ENCODE measurements around the gene PHB1.
A peak's percentile ranks its signal among the peaks of the same experiment; 100 is the strongest.
"Not testable (repeated sequence)": the region's sequence is repeated elsewhere in the genome, so short reads cannot be mapped to it uniquely, and the experiment has no call there.

Gene PHB1

DNA sequence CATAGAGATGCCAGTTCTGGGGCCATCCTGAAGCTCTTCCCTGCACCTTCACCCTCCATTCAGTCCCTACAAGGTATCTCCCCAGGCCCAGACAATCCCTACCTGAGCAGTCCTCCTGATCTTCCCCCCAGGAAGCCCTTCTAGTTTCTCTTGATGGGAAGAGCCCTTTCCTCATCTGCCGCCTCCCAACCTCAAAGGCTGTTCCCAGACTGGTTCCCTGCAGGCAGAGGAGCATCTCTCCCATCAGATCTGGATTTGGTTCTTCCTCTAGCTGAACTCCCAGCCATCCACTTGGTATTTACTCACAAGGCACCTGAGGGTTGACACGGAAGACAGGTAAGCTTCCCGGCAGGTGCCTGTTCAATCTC lies 24.6 kb upstream of the PHB1 start:
- ATAC-seq, result no peak

DNA sequence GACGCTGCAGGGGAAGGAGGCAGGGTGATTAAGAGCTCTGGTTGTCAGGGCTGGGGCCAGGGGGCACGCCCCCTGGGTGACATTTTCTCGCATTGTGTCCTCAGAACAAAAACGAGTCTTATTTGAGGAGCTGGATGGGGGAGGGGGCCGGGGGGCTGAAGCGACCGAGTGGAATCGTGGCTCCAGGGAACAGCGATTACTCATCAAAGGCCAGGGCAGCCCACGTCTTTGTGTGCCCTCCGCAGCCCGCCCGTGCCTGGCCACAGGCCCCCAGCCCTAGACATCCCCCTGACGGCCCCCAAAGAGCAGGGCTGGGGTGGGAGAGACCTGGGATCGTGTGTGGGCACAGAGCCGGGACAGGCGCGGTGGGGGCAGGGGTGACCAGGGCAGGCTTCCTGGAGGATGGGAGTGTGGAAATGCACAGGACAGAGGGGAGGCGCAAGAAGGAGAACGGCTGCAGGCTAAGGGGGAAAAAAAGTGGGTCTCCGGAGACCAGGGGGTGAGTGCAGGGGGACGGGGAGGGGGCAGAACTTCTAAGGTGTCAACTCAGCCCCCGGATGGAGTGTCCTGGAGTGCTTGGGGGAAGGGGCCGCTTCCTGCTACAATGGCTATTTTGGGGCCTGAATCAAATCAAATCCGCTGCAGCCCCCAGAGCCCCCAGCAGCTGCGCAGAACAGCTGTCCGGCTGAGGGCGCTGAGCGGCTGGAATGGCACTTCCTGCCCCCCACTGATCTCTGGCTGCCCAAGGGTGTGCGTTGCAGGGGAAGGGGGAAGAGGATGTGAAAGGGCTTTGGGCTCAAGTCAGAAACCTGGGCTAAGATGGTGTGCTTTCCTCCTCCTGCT lies 24.0 kb upstream of the PHB1 start:
- ATAC-seq, result no peak

- ATAC-seq, result no peak
These were observed 23.2 kb upstream of the PHB1 start for GRCh38 chr17:49437696-49438435.

- no peak for ATAC-seq
These were observed 21.5 kb upstream of the PHB1 start for GRCh38 chr17:49436174-49436573.

DNA sequence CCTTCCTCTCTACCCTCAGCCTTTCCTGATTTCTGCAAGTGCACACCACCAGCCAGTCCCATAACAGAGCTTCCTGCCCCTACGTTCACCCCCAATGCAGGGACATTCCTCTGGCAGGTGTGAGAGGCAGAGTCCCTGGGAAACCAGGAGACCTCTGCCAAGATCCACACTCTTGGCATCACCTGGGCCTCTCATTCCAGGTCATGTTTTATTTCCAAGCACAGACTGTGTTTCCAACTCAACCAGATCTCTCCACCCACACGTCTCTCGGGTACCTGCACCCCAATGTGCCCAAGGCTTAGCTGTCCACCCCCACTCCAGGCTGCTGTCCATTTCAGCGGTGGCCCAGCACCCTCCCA lies 21.0 kb upstream of the PHB1 start:
- no peak for ATAC-seq

DNA sequence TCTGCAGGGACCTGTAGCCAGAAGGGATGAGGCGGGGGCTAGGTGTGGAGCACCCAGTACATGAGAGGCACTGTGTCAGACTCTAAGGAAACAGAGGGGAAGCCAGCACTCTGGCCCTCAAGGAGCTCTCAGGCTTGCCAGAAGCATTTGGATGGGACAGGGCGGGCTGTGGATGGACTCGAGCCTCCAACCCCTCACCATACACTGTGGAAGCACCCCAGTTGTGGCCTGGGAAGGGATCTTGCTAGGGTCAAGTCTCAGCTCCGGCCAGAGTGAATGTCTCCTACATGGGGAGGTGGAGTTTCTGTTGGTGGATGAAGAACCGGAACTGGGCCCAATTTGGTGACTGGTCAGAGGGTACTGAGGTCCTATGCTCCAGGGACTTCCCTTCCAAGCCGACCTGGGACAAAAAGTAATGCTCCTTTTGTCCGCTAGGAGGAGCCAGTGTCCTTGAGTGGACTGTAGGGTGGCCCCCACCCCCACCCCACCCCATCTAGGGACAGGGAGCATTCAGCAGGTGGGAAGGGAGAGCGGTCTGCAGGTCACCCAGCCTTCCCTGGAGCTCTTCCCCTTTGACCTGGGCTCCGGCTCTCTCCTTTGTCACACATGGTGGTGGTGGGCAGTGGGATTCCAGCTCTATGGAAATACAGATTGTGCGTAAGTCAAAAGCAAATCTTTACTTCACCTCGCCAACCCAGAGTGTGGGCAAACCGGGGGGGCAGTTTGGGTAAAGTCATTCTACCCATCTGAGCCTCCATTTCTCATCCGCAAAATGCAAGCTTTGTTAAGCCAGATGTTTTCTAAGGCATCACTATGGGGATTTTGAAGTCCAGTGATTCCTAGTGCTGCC lies 20.4 kb upstream of the PHB1 start:
- ATAC-seq, result no peak

DNA sequence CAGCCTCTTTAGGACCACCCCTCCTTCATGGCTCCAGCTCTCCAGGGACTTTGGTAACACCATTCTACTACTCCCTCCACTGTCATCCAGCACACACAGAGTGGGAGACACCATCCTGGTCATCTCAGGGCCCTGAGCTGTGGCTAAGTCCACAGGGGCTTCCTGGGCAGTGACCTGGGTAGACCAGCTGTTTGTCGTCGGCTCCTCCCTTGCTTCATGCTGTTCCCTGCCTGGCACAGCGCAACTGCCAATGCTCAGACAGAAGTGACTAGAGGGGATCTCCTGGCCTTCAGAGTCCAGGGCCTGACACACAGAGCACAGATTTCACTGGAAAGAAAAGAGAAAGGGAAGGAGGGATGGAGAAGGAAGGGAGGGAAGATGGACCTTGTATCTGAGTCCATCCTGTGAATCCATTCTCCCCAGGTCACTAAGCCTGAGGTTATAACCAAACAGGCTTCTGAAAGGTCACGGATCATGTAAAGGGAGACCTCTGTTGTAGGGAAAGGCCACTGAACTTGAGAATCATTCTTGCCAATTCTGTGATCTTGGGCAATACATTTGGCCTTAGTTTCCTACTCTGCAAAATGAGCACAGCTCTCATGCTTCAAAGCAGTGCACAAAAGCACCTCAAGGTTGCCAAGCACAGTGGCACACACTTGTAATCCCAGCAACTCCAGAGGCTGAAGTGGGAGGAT lies 18.5 kb upstream of the PHB1 start:
- no peak for ATAC-seq

- no peak for ATAC-seq
These were observed 17.1 kb upstream of the PHB1 start for GRCh38 chr17:49431743-49432142.

GRCh38 chr17:49425004-49425286 lies 10.3 kb upstream of the PHB1 start:
- no peak for ATAC-seq

DNA sequence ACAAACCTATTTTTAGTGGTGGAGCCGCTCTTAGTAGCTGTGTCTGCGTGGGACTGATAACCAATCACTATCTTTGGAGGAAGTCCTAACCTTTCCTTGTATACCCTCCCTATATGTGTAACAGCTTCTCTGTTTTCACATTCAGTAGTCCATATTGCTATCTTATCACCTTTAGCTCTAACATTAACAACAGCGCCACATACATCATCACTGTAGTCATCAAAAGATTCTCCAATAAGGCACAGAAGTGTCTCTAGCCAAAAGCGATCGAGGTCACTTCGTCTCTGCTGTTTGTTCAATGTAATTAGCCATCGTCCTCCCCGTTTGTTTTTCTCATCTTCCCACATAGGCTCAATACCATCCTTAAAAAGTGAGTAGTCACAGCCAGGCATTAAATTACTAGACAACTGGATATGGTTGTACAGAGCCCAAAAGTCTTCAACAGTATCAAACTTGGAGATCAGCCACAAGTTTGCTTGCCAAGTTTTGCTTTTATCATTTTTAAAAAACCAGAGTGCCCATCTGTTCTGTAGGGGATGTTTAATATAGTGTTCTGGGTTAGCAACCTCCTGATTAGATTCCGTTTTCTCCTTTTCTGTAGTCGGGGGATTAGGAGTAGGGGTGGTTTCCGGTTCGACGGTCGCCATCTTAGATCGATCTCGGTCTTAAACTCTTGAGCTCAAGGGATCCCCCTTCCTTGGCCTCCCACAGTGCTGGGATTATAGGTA lies 9.8 kb upstream of the PHB1 start:
- not testable (repeated sequence) for ATAC-seq

DNA sequence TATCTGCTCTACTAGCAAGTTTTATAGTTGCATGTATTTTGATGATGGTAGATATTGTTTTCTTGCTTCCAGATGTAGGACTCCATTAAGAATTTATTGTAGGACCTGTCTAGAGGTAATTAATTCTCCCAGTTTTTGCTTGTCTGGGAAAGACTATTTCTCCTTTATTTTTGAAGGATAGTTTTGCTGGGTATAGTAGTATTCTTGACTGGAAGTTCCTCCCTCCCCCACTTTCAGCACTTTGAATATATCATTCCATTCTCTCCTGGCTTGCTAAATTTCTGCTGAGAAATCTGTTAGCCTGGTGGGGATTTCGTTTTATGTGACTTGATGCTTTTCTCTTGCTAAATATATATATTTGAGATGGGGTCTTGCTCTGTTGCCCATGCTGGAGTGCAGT lies 8.0 kb upstream of the PHB1 start:
- no peak for ATAC-seq

GRCh38 chr17:49419761-49420160 lies 5.1 kb upstream of the PHB1 start:
- ATAC-seq, result not testable (repeated sequence)

DNA sequence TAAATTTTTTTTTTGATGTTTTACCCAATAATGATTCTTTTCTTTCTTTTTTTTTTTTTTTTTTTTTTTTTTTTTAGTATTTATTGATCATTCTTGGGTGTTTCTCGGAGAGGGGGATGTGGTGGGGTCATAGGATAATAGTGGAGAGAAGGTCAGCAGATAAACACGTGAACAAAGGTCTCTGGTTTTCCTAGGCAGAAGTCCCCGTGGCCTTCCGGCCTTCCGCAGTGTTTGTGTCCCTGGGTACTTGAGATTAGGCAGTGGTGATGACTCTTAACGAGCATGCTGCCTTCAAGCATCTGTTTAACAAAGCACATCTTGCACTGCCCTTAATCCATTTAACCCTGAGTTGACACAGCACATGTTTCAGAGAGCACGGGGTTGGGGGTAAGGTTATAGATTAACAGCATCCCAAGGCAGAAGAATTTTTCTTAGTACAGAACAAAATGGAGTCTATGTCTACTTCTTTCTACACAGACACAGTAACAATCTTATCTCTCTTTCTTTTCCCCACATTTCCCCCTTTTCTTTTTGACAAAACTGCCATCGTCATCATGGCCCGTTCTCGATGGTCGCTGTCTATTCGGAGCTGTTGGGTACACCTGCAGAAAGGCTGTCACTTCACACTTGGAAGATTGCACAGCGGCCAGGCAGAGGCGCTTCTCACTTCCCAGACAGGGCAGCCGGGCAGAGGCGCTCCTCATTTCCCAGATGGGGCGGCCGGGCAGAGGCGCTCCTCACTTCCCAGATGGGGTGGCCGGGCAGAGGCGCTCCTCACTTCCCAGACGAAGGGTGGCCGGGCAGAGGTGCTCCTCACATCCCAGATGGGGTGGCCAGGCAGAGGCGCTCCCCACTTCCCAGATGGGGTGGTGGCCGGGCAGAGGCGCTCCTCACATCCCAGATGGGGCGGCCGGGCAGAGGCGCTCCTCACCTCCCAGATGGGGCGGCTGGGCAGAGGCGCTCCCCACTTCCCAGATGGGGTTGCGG lies 4.4 kb upstream of the PHB1 start:
- ATAC-seq, result not testable (repeated sequence)

GRCh38 chr17:49414271-49414621 lies 436 bp downstream of the PHB1 start:
- ATAC-seq, result no peak

DNA sequence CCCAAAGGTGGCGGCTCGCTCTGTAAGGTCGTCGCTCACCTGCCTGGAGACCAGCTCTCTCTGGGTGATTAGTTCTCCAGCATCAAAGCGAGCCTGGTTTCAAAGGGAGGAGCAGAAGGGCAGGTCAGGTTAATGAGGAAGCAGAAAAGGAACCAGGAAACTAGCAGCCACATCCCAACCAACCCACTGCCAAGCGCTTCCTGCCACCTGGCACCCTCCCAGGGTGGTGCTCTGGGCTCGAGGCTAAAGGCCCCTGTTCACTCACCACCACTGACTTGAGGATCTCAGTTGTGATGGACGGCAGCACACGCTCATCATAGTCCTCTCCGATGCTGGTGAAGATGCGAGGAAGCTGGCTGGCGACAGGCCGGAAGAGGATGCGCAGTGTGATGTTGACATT lies 5.6 kb downstream of the PHB1 start:
- ATAC-seq, result no peak

DNA sequence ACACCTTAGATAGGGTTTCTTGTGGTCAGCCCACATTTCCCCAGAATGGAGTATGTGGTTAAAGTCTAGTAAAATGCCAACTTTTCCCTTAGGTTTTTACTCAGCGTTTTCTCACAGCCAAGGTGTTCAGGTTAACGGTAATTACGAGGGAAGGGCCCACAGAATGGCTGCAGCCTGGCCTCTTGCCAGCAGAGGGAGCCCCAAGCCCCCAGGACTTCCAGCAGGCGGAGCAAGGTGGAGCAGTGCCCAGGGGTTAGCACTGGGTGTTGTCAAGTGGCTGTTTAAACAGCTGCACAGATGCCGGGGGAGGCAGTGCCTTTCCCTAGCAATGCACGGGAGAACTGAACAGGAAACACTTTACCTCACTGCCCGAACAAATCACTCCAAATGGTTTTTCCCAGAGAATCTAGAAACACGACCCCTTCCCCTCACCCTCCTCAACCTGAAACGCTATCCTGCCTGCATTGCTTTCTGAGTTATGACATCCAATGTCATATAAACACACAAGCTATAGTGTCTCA lies 6.6 kb downstream of the PHB1 start:
- ATAC-seq, result peak; percentile 94 to 95

- no peak for ATAC-seq
These were observed 7.6 kb downstream of the PHB1 start for GRCh38 chr17:49407086-49407485.

DNA sequence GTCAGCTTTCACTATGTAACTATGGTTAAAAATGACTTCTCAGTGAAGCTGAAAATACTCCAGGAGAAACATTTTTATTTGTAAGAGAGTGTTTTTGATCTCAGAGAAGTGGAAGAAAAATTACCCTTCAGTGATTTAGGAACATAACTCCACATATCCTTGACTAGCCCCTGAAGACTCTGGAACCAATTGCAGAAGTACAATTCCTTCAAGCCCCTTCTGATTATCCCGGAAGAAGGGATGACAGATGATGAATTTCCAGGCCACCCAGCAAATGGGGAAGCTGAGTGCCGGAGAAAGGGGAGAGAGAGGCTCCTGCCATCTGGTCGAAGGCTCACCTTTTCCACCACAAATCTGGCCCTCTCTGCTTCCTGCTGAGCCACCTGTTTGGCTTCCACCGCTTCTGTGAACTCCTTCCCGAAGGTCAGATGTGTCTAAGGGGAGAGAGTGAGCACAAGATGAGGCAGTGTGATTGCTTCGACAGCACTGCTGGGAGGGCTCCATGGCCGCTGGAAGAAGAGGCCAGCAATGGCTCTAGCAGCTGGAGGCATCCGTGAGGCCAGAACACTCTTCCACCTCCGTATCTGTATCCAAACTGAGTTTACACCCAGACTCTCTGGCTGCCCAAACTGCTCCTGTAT lies 8.1 kb downstream of the PHB1 start:
- no peak for ATAC-seq

DNA sequence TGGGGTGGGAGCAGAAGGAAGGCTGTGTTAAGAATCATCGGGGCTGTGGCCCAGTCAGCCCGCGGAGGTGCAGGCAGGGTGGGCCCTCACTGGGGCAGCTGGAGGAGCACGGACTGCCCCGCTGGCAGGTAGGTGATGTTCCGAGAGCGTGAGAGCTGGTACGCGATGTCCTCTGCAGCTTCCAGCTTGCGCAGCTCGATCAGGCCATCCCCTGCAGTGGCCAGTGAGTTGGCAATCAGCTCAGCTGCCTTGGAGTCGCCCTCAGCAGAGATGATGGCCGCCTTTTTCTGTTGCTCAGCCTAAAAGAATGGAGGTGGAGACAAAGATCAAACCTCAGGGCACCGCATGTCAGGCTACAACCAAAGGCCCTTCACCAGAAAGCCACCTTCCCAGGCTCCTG lies 9.8 kb downstream of the PHB1 start:
- no peak for ATAC-seq

DNA sequence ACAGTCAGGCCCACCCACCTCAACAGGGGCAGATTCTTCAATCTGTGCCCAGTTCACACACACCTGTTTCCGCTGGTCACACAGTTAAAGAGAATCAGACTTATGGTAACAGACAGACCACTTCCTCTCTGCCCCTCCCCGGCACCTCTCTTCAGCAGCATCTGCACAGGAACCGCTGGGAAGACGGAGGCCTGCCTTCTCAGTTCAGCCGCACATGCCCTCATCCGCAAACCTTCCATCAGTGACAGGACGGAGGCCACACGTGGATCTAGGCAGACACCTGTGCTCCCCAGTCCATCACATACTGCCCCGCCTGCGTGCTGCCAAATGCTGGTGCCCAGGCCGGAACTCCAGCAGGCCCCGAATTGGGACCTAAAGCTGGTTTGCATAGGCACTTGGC lies 10.3 kb downstream of the PHB1 start:
- no peak for ATAC-seq

Data from activated CD4-positive, CD25-positive, alpha-beta regulatory T cell treated with anti-CD3 and anti-CD28 coated beads, Interleukin-2, amount 50 U/mL, for 24 hours (primary cell).